B cell (primary cell): Measurements from ENCODE around the gene S100A16. TPM values are rescaled to one million over a fixed set of nuclear protein-coding genes. Genes with fewer than 3 reads are reported as not detected.

ENCODE experiments used
- ATAC-seq: fragments of 200-7000 bp; cut with Tn5 transposase; one replicate; pipeline ENCODE4 v1.10.0; 2021; ENCODE audit warnings: low read depth, mild to moderate bottlenecking, moderate number of reproducible peaks, moderate library complexity
- CTCF ChIA-PET: fragments of 350-600 bp; sonication (Branson Sonifier 250); formaldehyde crosslinking; loops from one replicate; lab custom pipeline; 2021; ENCODE audit warnings: antibody characterized with exemption, inconsistent platforms; lab: Charles Lee
- POLR2A ChIA-PET: fragments of 350-600 bp; sonication (Branson Sonifier 250); formaldehyde crosslinking; loops from one replicate; lab custom pipeline; 2021; ENCODE audit warnings: antibody characterized with exemption; lab: Charles Lee
- DNase-seq: peaks from one replicate; pipeline ENCODE4 v3.0.0; 2013
- H2AFZ ChIP-seq: 2 replicates; pipeline ENCODE4 v1.6.1; 2012; ENCODE audit warnings: mild to moderate bottlenecking, low read depth, low read length; ENCODE audit not compliant: insufficient read depth, poor library complexity, severe bottlenecking
- H3K27ac ChIP-seq, 2 donors: 1 replicate in 1 of 2; 2 replicates in 1 of 2; pipeline ENCODE4 v1.5.1; 2012 to 2013; ENCODE audit warnings: low read length in 2 of 2, mild to moderate bottlenecking in 2 of 2, moderate library complexity in 1 of 2
- H3K27me3 ChIP-seq, 4 experiments: fragments of 200-600 bp in 1 of 4; sonication (generic) in 1 of 4; replicated peaks in 1 of 4; 1 replicate in 2 of 4; 2 replicates in 2 of 4; pipeline versions ENCODE4 v1.6.1 to v1.7.0; 2013 to 2016; ENCODE audit warnings: low read length in 3 of 4, mild to moderate bottlenecking in 2 of 4, mixed read lengths in 1 of 4, moderate library complexity in 1 of 4; ENCODE audit not compliant: insufficient read depth in 4 of 4, control insufficient read depth in 3 of 4; ENCODE audit errors: control extremely low read depth in 1 of 4
- H3K36me3 ChIP-seq, 2 experiments: replicated peaks in 1 of 2; 1 replicate in 1 of 2; 2 replicates in 1 of 2; pipeline versions ENCODE4 v1.6.1 to v1.7.1; 2013; ENCODE audit warnings: low read length in 1 of 2; ENCODE audit not compliant: insufficient read depth in 2 of 2, control insufficient read depth in 1 of 2; ENCODE audit errors: control extremely low read depth in 1 of 2, extremely low read depth in 1 of 2
- H3K4me1 ChIP-seq, 2 donors: fragments of 200-600 bp in 1 of 2; sonication (generic) in 1 of 2; 1 replicate in 1 of 2; 2 replicates in 1 of 2; pipeline versions ENCODE4 v1.5.1 to v1.6.1; 2013 to 2017; ENCODE audit warnings: low read length in 2 of 2; ENCODE audit not compliant: control insufficient read depth in 2 of 2, insufficient read depth in 2 of 2
- H3K4me2 ChIP-seq: replicated peaks from 2 replicates; pipeline ENCODE3; 2012; ENCODE audit warnings: mild to moderate bottlenecking, low read depth, low read length; ENCODE audit not compliant: poor library complexity, severe bottlenecking
- H3K4me3 ChIP-seq, 5 experiments: fragments of 200-600 bp in 1 of 5; sonication (generic) in 1 of 5; 1 replicate in 3 of 5; 2 replicates in 2 of 5; pipeline versions ENCODE4 v1.5.1 to v1.7.0; 2011 to 2016; ENCODE audit warnings: low read length in 4 of 5, mild to moderate bottlenecking in 4 of 5, low read depth in 2 of 5, control low read depth in 1 of 5, moderate library complexity in 1 of 5; ENCODE audit not compliant: insufficient read depth in 1 of 5; ENCODE audit errors: control extremely low read depth in 1 of 5, extremely low read depth in 1 of 5
- H3K79me2 ChIP-seq: fragments of 200-600 bp; sonication (generic); one replicate; pipeline ENCODE4 v1.6.0; 2016; ENCODE audit warnings: low read length; ENCODE audit not compliant: control insufficient read depth, insufficient read depth
- H3K9ac ChIP-seq: fragments of 200-600 bp; sonication (generic); 2 replicates; pipeline ENCODE4 v1.6.1; 2017; ENCODE audit warnings: mild to moderate bottlenecking, low read length, moderate library complexity
- H3K9me3 ChIP-seq, 3 donors: one replicate each; pipeline versions ENCODE4 v1.6.1 to v1.7.1; 2013; ENCODE audit warnings: low read length in 2 of 3; ENCODE audit not compliant: control insufficient read depth in 2 of 3, insufficient read depth in 1 of 3; ENCODE audit errors: control extremely low read depth in 1 of 3
- H4K20me1 ChIP-seq: 2 replicates; pipeline ENCODE4 v1.6.0; 2012; ENCODE audit warnings: mild to moderate bottlenecking, low read length; ENCODE audit not compliant: insufficient read depth, control insufficient read depth, poor library complexity, severe bottlenecking
- H3K27ac Mint-ChIP-seq: one replicate; pipeline ENCODE4 v1.8.0; 2021; ENCODE audit warnings: mixed read lengths
- H3K27me3 Mint-ChIP-seq: one replicate; pipeline ENCODE4 v1.8.0; 2021; ENCODE audit warnings: mixed read lengths
- H3K4me1 Mint-ChIP-seq: one replicate; pipeline ENCODE4 v1.8.0; 2021; ENCODE audit warnings: mixed read lengths
- H3K4me3 Mint-ChIP-seq: one replicate; pipeline ENCODE4 v1.8.0; 2021; ENCODE audit warnings: mixed read lengths
- H3K9me3 Mint-ChIP-seq: one replicate; pipeline ENCODE4 v1.8.0; 2022; ENCODE audit warnings: mixed read lengths; ENCODE audit not compliant: insufficient read depth
- CTCF ChIP-seq: fragments of 200-600 bp; IDR thresholded peaks from one replicate; pipeline ENCODE4 v1.8.0; 2022; ENCODE audit warnings: antibody characterized with exemption, mild to moderate bottlenecking
- EZH2 ChIP-seq: IDR thresholded peaks from 2 replicates; pipeline ENCODE4 v1.6.1; 2012; ENCODE audit warnings: borderline replicate concordance, low read depth, mild to moderate bottlenecking, moderate library complexity, low read length; ENCODE audit not compliant: insufficient read depth, poor library complexity, severe bottlenecking
- whole genome bisulfite sequencing: methylation state at CpG from one replicate; pipeline ENCODE4 v1.1.5; 2013; ENCODE audit warnings: missing lambda C conversion rate; ENCODE audit not compliant: insufficient coverage; 5-methylcytosine and 5-hydroxymethylcytosine counted together
- intact Hi-C: fragments of 100-400 bp; cut with micrococcal nuclease; formaldehyde crosslinking; loops from one replicate; pipeline ENCODE4 v1.10.0; 2022
- polyA plus RNA-seq: library from polyadenylated mRNA; depleted of rRNA; stranded (reverse); fragments of >200 nt; gene quantifications from 2 replicates; pipeline ENCODE4 v1.2.3, GENCODE V29; 2012
- total RNA-seq, 2 donors: library from RNA; stranded (reverse); fragments of 120-200 nt in 1 of 2; gene quantifications; 1 replicate in 1 of 2; 2 replicates in 1 of 2; pipeline versions ENCODE4 v1.2.3 to v1.2.4, GENCODE V29; 2013 to 2022

S100A16 gene
- total and polyA plus RNA-seq, 2 donors (not counting 1 experiment from before 2014, with no cell fraction given) = not detected

DNA sequence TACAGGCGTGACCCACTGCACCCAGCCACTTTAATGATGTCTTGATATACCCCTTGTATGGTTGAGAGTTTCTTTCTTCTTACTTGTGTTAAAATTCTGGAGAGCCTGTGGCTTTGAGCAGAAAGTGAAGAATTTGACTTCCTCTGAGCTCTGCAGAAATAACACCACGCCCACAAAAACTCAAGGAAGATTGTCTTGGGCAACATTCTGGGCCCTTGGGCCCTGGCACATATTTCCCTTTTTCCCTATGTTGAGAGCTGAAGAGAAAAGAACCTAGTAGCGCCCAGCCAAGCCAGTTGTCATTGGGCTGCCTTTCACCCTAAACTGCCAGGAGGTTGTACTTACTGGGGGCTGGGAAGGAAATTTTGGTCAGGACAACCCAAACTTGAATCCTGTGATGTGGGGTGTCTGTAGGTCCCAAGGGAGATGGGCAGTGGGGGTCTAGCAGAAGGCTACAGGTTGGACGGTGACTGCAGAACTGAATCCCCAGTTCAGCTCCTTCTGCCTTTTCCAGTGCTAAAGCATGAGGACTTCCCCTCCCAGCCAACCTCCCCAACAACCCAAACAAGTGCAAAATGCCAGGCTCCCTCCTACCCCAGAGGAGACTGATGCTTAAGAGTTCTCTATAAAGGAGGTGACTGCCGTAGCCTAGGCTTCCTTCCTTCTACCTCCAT lies 33.9 kb upstream of the S100A16 start:
- H3K9ac ChIP-seq = no peak overlapping the region
- TF ChIP-seq EZH2 (no peak), CTCF (no peak)
- Mint-ChIP-seq H3K9me3 (no peaks in the 10 kb centered on the region), H3K4me1 (peaks cover 13% of the 10 kb centered on the region), H3K27me3 (no peaks in the 10 kb centered on the region), H3K27ac (no peak overlapping the region), H3K4me3 (no peak overlapping the region)
- POLR2A ChIA-PET = no interaction called here
- H3K4me3 ChIP-seq = no peak overlapping the region
- no peaks in the 10 kb centered on the region for H3K9me3 ChIP-seq
- DNase-seq (no peak), ATAC-seq (no peak)
- H3K36me3 ChIP-seq = peaks cover 24 to 59% of the 10 kb centered on the region in 2 experiments
- CTCF ChIA-PET = interaction anchor here (0.9 to 2.4 kb wide), 2 partner anchors 10 to 74 kb away, joined by 3 to 6 read pairs; no protein-coding TSS in a partner anchor
- no peak overlapping the region for H3K4me2 ChIP-seq
- H2AFZ ChIP-seq = no peak overlapping the region
- no peaks in the 10 kb centered on the region for H3K27me3 ChIP-seq
- H4K20me1 ChIP-seq = peaks cover 12% of the 10 kb centered on the region
- H3K79me2 ChIP-seq = peaks cover 14% of the 10 kb centered on the region
- no CpG with 5 or more reads among the region's 5 CpGs for WGBS
- intact Hi-C loops = no loop called here
- H3K27ac ChIP-seq = peak overlapping the region in 1 of 2 donors; percentile 11
- no peaks in the 10 kb centered on the region for H3K4me1 ChIP-seq

GRCh38 chr1:153643816-153644215 lies 30.9 kb upstream of the S100A16 start:
- no peak overlapping the region for H2AFZ ChIP-seq
- intact Hi-C loops = no loop called here
- peak overlapping the region in 1 of 2 donors; percentile 6 for H3K27ac ChIP-seq
- no peaks in the 10 kb centered on the region for H3K9me3 Mint-ChIP-seq
- H3K27me3 ChIP-seq = no peaks in the 10 kb centered on the region
- H3K9me3 ChIP-seq = no peaks in the 10 kb centered on the region
- POLR2A ChIA-PET = interaction anchor here (2.2 kb wide), 1 partner anchor 10 kb away, joined by 7 read pairs; the partner anchor contains the start of gene CHTOP
- H3K36me3 ChIP-seq = peaks cover 42 to 87% of the 10 kb centered on the region in 2 experiments
- no peaks in the 10 kb centered on the region for H3K4me1 ChIP-seq
- no peak for DNase-seq
- CTCF ChIA-PET = interaction anchor here (0.6 to 3.3 kb wide), 7 partner anchors 9 to 148 kb away, joined by 3 to 8 read pairs (median 3); no protein-coding TSS in a partner anchor
- no peaks in the 10 kb centered on the region for H3K27me3 Mint-ChIP-seq
- peak overlapping the region; percentile 0 for H3K27ac Mint-ChIP-seq
- no peak overlapping the region for H3K9ac ChIP-seq
- no peak overlapping the region for H3K4me2 ChIP-seq
- peaks cover 12% of the 10 kb centered on the region for H4K20me1 ChIP-seq
- TF ChIP-seq EZH2 (no peak), CTCF (no peak)
- no peak overlapping the region for H3K4me3 Mint-ChIP-seq
- peaks cover 20% of the 10 kb centered on the region for H3K4me1 Mint-ChIP-seq
- peaks cover 43% of the 10 kb centered on the region for H3K79me2 ChIP-seq
- no peak overlapping the region for H3K4me3 ChIP-seq
- no peak for ATAC-seq
